ENCODE results near the gene LILRA5. TPM values are rescaled to one million over a fixed set of nuclear protein-coding genes. Genes with fewer than 3 reads are reported as not detected.

Gene LILRA5
- total and polyA plus RNA-seq, 2 of the 4 experiments (the other 2 are of a cell fraction), result not detected

- ATAC-seq (ENCODE audit: low read depth), result no peak
- Histone ChIP-seq H3K79me1 (ENCODE audit: low read depth in 1 of 2, low read length in 2 of 2) (no peaks in the 10 kb centered on the region), H2BK5ac (ENCODE audit: low read depth, low read length, poor library complexity, severe bottlenecking) (no peak overlapping the region), H3K9ac (ENCODE audit: low read depth, low read length) (no peak overlapping the region), H4K20me1 (ENCODE audit: insufficient read depth, low read length) (no peaks in the 10 kb centered on the region), H3K4me3 (ENCODE audit: insufficient read depth, low read depth, low read length) (no peak overlapping the region), H3K27me3 (ENCODE audit: control insufficient read depth, insufficient read depth, low read length) (no peaks in the 10 kb centered on the region), H4K8ac (ENCODE audit: low read depth in 2 of 2, low read length in 2 of 2) (no peak overlapping the region), H2BK120ac (ENCODE audit: low read depth, low read length) (no peak overlapping the region), H3K9me1 (ENCODE audit: insufficient read depth, low read length) (no peaks in the 10 kb centered on the region), H2AK9ac (replicated peaks; ENCODE audit: low read depth, low read length, poor library complexity) (no peak overlapping the region), H3K56ac (ENCODE audit: extremely low read depth, insufficient read depth, low read length) (no peak overlapping the region), H4K5ac (ENCODE audit: low read depth, low read length) (no peak overlapping the region), H2BK20ac (ENCODE audit: low read depth, low read length) (no peak overlapping the region), H3K36me3 (ENCODE audit: control insufficient read depth, insufficient read depth, low read length) (no peaks in the 10 kb centered on the region), H2AK5ac (ENCODE audit: low read depth, low read length) (no peak overlapping the region), H3K4me2 (ENCODE audit: low read depth, low read length) (no peak overlapping the region), H3K23ac (ENCODE audit: low read depth, low read length) (no peak overlapping the region), H3K4ac (ENCODE audit: low read depth, low read length) (no peak overlapping the region), H2BK15ac (ENCODE audit: low read depth, low read length) (no peak overlapping the region), H3K27ac (ENCODE audit: insufficient read depth, low read length) (no peak overlapping the region), H3K9me3 (ENCODE audit: control insufficient read depth, insufficient read depth, low read length) (peaks cover 17% of the 10 kb centered on the region; the same call in 1 of the 2 replicates), H3K18ac (ENCODE audit: low read depth, low read length) (no peak overlapping the region), H4K91ac (ENCODE audit: insufficient read depth, low read depth, low read length) (no peak overlapping the region), H3K4me1 (ENCODE audit: control insufficient read depth, insufficient read depth, low read length) (no peaks in the 10 kb centered on the region), H2AFZ (replicated peaks; ENCODE audit: low read length, poor library complexity) (no peak overlapping the region), H3K14ac (replicated peaks; ENCODE audit: low read depth, low read length) (no peak overlapping the region)
- intact Hi-C loops (cut with micrococcal nuclease), result no loop called here
- no CpG with 5 or more reads among the region's 2 CpGs for WGBS, 2 experiments (ENCODE audit: extremely low coverage in 2 of 2, insufficient read length in 1 of 2)
- CTCF ChIA-PET, result no interaction called here
- no TSS peak for BruUV-seq (replicated peaks)
- DNase-seq, result no peak
- in situ Hi-C loops (cut with MboI; ENCODE audit: low sequenced_read_pairs), result no loop called here
- POLR2A ChIA-PET (ENCODE audit: unreplicated experiment), result no interaction called here
- dilution Hi-C loops (cut with HindIII; ENCODE audit: low sequenced_read_pairs, unreplicated experiment), result no loop called here
- no peak for TF ChIP-seq CHD1 (IDR thresholded peaks at IDR 0.05; ENCODE audit: low read depth, low read length)
- no peak for TF ChIP-seq MAFK (IDR thresholded peaks at IDR 0.05; ENCODE audit: low read depth, low read length)
- no peak for TF ChIP-seq FOS (IDR thresholded peaks at IDR 0.05; ENCODE audit: low read depth, low read length)
Observed at GRCh38 chr19:54351474-54351873, 38.5 kb upstream of the LILRA5 start.

Data from IMR-90 (cell line).